HepG2 (cell line): ENCODE measurements around the gene CTNNBIP1. TPM values are rescaled to one million over a fixed set of nuclear protein-coding genes. Genes with fewer than 3 reads are reported as not detected.

Source experiments
- ARID4A ChIP-seq: sonication (generic); formaldehyde crosslinking; IDR thresholded peaks from 2 replicates; pipeline ENCODE4 v1.5.0; 2020; ENCODE audit warnings: mild to moderate bottlenecking, missing genetic modification reagents, borderline replicate concordance
- FOXJ3 ChIP-seq: sonication (generic); formaldehyde crosslinking; IDR thresholded peaks from 2 replicates; pipeline ENCODE4 v1.4.0; 2020; ENCODE audit warnings: missing genetic modification reagents, mild to moderate bottlenecking, borderline replicate concordance
- HBP1 ChIP-seq: IDR thresholded peaks from 2 replicates; pipeline ENCODE4 v1.6.1; 2016; ENCODE audit warnings: low read depth, control low read depth
- ISL2 ChIP-seq: sonication (generic); formaldehyde crosslinking; IDR thresholded peaks from 2 replicates; pipeline ENCODE4 v1.5.0; 2020; ENCODE audit warnings: missing genetic modification reagents
- KLF13 ChIP-seq: sonication (generic); formaldehyde crosslinking; IDR thresholded peaks from 2 replicates; pipeline ENCODE4 v1.4.0; 2020; ENCODE audit warnings: mild to moderate bottlenecking, missing genetic modification reagents
- NR2C2 ChIP-seq: sonication (generic); formaldehyde crosslinking; IDR thresholded peaks from 2 replicates; pipeline ENCODE4 v1.4.0; 2020; ENCODE audit warnings: missing genetic modification reagents, mild to moderate bottlenecking, moderate library complexity, borderline replicate concordance
- POLR2A ChIP-seq, 2 experiments: IDR thresholded peaks; 2 replicates each; pipeline ENCODE4 v1.6.1; 2011; ENCODE audit warnings: low read depth in 2 of 2, low read length in 2 of 2, mild to moderate bottlenecking in 1 of 2, moderate library complexity in 1 of 2; ENCODE audit not compliant: insufficient read depth in 1 of 2
- SP5 ChIP-seq: IDR thresholded peaks from 2 replicates; pipeline ENCODE4 v1.6.1; 2016; ENCODE audit warnings: low read depth, borderline replicate concordance
- TAF15 ChIP-seq: fragments of 200-400 bp; formaldehyde crosslinking; IDR thresholded peaks from one replicate; pipeline ENCODE4 v1.6.1; 2018; ENCODE audit warnings: mild to moderate bottlenecking, low read depth, low read length; ENCODE audit not compliant: poor library complexity, severe bottlenecking
- U2AF2 ChIP-seq: fragments of 200-400 bp; formaldehyde crosslinking; IDR thresholded peaks from 2 replicates; pipeline ENCODE4 v1.6.1; 2017; ENCODE audit warnings: low read depth, mild to moderate bottlenecking, low read length
- ZNF160 ChIP-seq: sonication (generic); formaldehyde crosslinking; IDR thresholded peaks from 2 replicates; pipeline ENCODE4 v1.8.0; 2022; ENCODE audit warnings: mild to moderate bottlenecking, inconsistent platforms, missing genetic modification reagents
- ZNF7 ChIP-seq: IDR thresholded peaks from 2 replicates; pipeline ENCODE4 v1.6.1; 2016; ENCODE audit warnings: missing biosample characterization, missing genetic modification reagents
- ZNF724P ChIP-seq: sonication (generic); formaldehyde crosslinking; IDR thresholded peaks from 2 replicates; pipeline ENCODE4 v1.8.0; 2022; ENCODE audit warnings: missing genetic modification reagents, borderline replicate concordance
- polyA plus RNA-seq, 8 experiments: library from polyadenylated mRNA; depleted of rRNA in 3 of 8; stranded (reverse) in 7 of 8; unstranded in 1 of 8; fragments of >200 nt; fragmentation: Illumina TruSeq in 4 of 8; extraction: Trizol in 4 of 8; gene quantifications; 2 replicates each; pipeline versions ENCODE4 v1.2.1 to v1.2.3, GENCODE V29; 2011 to 2016; ENCODE audit warnings: low read depth in 4 of 8, missing spikeins in 1 of 8, mixed read lengths in 1 of 8; ENCODE audit not compliant: insufficient read depth in 1 of 8
- total RNA-seq, 5 experiments: library from RNA; depleted of rRNA; stranded (reverse); fragments of >200 nt; fragmentation: Illumina TruSeq; extraction: Trizol; gene quantifications; 2 replicates each; pipeline ENCODE4 v1.2.3, GENCODE V29; 2016; ENCODE audit warnings: low read depth in 1 of 5
- TF ChIP-seq, protein P1 (sequence below): IDR thresholded peaks from 2 replicates; pipeline ENCODE4 v1.6.1; 2016; ENCODE audit warnings: missing compliant biosample characterization, missing genetic modification reagents, borderline replicate concordance
- TF ChIP-seq, protein P2 (sequence below): sonication (generic); formaldehyde crosslinking; IDR thresholded peaks from 2 replicates; pipeline ENCODE4 v1.5.1; 2020; ENCODE audit warnings: mild to moderate bottlenecking, missing genetic modification reagents, moderate library complexity
- TF ChIP-seq, protein P3 (sequence below): sonication (generic); formaldehyde crosslinking; IDR thresholded peaks from 2 replicates; pipeline ENCODE4 v1.4.0; 2020; ENCODE audit warnings: missing genetic modification reagents

Gene CTNNBIP1
- total and polyA plus RNA-seq, 2 of the 13 experiments (the other 11 are each of a cell fraction or from before 2014, with no cell fraction given), result 71.7 to 83.0 TPM

DNA sequence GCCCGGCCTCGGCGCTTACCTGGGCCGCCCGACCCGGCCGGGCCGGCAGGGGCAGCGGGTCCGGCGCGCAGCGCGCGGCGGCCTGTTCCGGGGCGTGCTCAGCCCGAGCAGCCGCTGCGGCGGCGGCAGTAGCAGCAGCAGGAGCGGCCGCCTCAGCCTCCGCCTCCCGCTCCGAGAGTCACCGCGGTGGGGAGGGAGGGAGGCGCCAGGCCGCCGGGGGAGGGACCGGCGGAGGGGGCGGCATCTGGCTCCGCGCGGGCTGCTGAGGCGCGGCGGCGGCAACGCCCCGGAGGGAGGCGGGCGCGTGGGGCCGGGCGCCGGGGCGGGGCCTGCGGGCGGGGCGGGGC lies at the start of gene CTNNBIP1 (continued):
- TF ChIP-seq NR2C2 (CRISPR knock-in tag), result 0 out of 2 replicates have a peak, but pooled peaks have one; percentile 19
- TF ChIP-seq KLF13 (CRISPR knock-in tag), result no peak
- no peak for TF ChIP-seq ZNF7 (CRISPR knock-in tag)
- no peak for TF ChIP-seq U2AF2
- TF ChIP-seq ZNF724P (CRISPR knock-in tag), result no peak
- no peak for TF ChIP-seq TAF15
- TF ChIP-seq, protein P1, sequence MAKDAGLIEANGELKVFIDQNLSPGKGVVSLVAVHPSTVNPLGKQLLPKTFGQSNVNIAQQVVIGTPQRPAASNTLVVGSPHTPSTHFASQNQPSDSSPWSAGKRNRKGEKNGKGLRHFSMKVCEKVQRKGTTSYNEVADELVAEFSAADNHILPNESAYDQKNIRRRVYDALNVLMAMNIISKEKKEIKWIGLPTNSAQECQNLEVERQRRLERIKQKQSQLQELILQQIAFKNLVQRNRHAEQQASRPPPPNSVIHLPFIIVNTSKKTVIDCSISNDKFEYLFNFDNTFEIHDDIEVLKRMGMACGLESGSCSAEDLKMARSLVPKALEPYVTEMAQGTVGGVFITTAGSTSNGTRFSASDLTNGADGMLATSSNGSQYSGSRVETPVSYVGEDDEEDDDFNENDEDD (CRISPR knock-in tag), result peak; percentile 28; the same call in 1 of the 2 replicates
- TF ChIP-seq POLR2A (IDR thresholded peaks at IDR 0.05; ENCODE audit: insufficient read depth in 1 of 2, low read depth in 2 of 2, low read length in 2 of 2), result peak in 1 of 2 experiments; percentile 48; a peak in 1 of 4 replicates
- TF ChIP-seq FOXJ3, result no peak
- TF ChIP-seq ARID4A (CRISPR knock-in tag), result peak; percentile 11; the same call in 1 of the 2 replicates
- no peak for TF ChIP-seq ZNF160 (CRISPR knock-in tag)
- 0 out of 2 replicates have a peak, but pooled peaks have one; percentile 42 for TF ChIP-seq HBP1
- TF ChIP-seq, protein P2, sequence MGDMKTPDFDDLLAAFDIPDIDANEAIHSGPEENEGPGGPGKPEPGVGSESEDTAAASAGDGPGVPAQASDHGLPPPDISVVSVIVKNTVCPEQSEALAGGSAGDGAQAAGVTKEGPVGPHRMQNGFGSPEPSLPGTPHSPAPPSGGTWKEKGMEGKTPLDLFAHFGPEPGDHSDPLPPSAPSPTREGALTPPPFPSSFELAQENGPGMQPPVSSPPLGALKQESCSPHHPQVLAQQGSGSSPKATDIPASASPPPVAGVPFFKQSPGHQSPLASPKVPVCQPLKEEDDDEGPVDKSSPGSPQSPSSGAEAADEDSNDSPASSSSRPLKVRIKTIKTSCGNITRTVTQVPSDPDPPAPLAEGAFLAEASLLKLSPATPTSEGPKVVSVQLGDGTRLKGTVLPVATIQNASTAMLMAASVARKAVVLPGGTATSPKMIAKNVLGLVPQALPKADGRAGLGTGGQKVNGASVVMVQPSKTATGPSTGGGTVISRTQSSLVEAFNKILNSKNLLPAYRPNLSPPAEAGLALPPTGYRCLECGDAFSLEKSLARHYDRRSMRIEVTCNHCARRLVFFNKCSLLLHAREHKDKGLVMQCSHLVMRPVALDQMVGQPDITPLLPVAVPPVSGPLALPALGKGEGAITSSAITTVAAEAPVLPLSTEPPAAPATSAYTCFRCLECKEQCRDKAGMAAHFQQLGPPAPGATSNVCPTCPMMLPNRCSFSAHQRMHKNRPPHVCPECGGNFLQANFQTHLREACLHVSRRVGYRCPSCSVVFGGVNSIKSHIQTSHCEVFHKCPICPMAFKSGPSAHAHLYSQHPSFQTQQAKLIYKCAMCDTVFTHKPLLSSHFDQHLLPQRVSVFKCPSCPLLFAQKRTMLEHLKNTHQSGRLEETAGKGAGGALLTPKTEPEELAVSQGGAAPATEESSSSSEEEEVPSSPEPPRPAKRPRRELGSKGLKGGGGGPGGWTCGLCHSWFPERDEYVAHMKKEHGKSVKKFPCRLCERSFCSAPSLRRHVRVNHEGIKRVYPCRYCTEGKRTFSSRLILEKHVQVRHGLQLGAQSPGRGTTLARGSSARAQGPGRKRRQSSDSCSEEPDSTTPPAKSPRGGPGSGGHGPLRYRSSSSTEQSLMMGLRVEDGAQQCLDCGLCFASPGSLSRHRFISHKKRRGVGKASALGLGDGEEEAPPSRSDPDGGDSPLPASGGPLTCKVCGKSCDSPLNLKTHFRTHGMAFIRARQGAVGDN (CRISPR knock-in tag), result peak; percentile 30; the same call in 1 of the 2 replicates
- no peak for TF ChIP-seq SP5 (CRISPR knock-in tag)
- TF ChIP-seq ISL2 (CRISPR knock-in tag), result no peak
- TF ChIP-seq, protein P3, sequence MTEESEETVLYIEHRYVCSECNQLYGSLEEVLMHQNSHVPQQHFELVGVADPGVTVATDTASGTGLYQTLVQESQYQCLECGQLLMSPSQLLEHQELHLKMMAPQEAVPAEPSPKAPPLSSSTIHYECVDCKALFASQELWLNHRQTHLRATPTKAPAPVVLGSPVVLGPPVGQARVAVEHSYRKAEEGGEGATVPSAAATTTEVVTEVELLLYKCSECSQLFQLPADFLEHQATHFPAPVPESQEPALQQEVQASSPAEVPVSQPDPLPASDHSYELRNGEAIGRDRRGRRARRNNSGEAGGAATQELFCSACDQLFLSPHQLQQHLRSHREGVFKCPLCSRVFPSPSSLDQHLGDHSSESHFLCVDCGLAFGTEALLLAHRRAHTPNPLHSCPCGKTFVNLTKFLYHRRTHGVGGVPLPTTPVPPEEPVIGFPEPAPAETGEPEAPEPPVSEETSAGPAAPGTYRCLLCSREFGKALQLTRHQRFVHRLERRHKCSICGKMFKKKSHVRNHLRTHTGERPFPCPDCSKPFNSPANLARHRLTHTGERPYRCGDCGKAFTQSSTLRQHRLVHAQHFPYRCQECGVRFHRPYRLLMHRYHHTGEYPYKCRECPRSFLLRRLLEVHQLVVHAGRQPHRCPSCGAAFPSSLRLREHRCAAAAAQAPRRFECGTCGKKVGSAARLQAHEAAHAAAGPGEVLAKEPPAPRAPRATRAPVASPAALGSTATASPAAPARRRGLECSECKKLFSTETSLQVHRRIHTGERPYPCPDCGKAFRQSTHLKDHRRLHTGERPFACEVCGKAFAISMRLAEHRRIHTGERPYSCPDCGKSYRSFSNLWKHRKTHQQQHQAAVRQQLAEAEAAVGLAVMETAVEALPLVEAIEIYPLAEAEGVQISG (CRISPR knock-in tag), result peak; percentile 47; the same call in 1 of the 2 replicates
